DOHH2 (cell line): ENCODE data around the gene ZFYVE26.
"Not testable (repeated sequence)": the region's sequence is repeated elsewhere in the genome, so short reads cannot be mapped to it uniquely, and the experiment has no call there.

Experiments used
- H3F3A ChIP-seq: fragments of 200-600 bp; sonication (generic), shearing (Covaris generic); 2 replicates; pipeline ENCODE4 v1.6.0; 2016; ENCODE audit warnings: antibody characterized with exemption, mild to moderate bottlenecking; ENCODE audit not compliant: control insufficient read depth, insufficient read depth
- H3K27ac ChIP-seq: fragments of 200-600 bp; sonication (generic); 2 replicates; pipeline ENCODE4 v1.5.1; 2014; ENCODE audit warnings: low read depth, mild to moderate bottlenecking, low read length, moderate library complexity
- H3K27me3 ChIP-seq: fragments of 200-600 bp; sonication (generic); 2 replicates; pipeline ENCODE4 v1.6.1; 2014; ENCODE audit warnings: mild to moderate bottlenecking, low read length, mixed read lengths; ENCODE audit not compliant: control insufficient read depth
- H3K36me3 ChIP-seq: fragments of 200-600 bp; sonication (generic); 2 replicates; pipeline ENCODE4 v1.6.1; 2014; ENCODE audit warnings: mild to moderate bottlenecking, low read length, moderate library complexity, mixed read lengths; ENCODE audit not compliant: control insufficient read depth
- H3K4me1 ChIP-seq: fragments of 200-600 bp; sonication (generic); 2 replicates; pipeline ENCODE4 v1.6.1; 2014; ENCODE audit warnings: mild to moderate bottlenecking, low read length, mixed read lengths; ENCODE audit not compliant: control insufficient read depth
- H3K4me2 ChIP-seq: fragments of 200-600 bp; sonication (generic); 2 replicates; pipeline ENCODE4 v1.6.0; 2014; ENCODE audit warnings: mild to moderate bottlenecking, low read length, moderate library complexity
- H3K4me3 ChIP-seq: fragments of 200-600 bp; sonication (generic); 2 replicates; pipeline ENCODE4 v1.5.1; 2014; ENCODE audit warnings: mild to moderate bottlenecking, low read length, mixed read lengths
- H3K79me2 ChIP-seq: fragments of 200-600 bp; sonication (generic); 2 replicates; pipeline ENCODE4 v1.6.1; 2014; ENCODE audit warnings: mild to moderate bottlenecking, low read length, mixed read lengths; ENCODE audit not compliant: control insufficient read depth
- H3K9me2 ChIP-seq: fragments of 200-600 bp; sonication (generic); replicated peaks from 2 replicates; pipeline ENCODE4 v1.6.1; 2014; ENCODE audit warnings: mild to moderate bottlenecking, low read length, mixed read lengths; ENCODE audit not compliant: control insufficient read depth
- H3K9me3 ChIP-seq: fragments of 200-600 bp; sonication (generic); 2 replicates; pipeline ENCODE4 v1.6.1; 2014; ENCODE audit warnings: antibody characterized with exemption, low read length, mixed read lengths; ENCODE audit not compliant: control insufficient read depth, insufficient read depth
- H4K20me1 ChIP-seq: fragments of 200-600 bp; sonication (generic); 2 replicates; pipeline ENCODE4 v1.6.0; 2014; ENCODE audit warnings: low read depth, mild to moderate bottlenecking, antibody characterized with exemption, low read length, moderate library complexity; ENCODE audit not compliant: control insufficient read depth, insufficient read depth
- CTCF ChIP-seq: fragments of 200-600 bp; sonication (generic); IDR thresholded peaks from one replicate; pipeline ENCODE4 v1.5.1; 2014; ENCODE audit warnings: antibody characterized with exemption, mild to moderate bottlenecking, low read depth, low read length; ENCODE audit not compliant: poor library complexity, severe bottlenecking
- EZH2phosphoT487 ChIP-seq: fragments of 200-600 bp; sonication (generic); IDR thresholded peaks from 2 replicates; pipeline ENCODE4 v1.6.1; 2017; ENCODE audit warnings: borderline replicate concordance, mild to moderate bottlenecking, antibody characterized with exemption, low read length, moderate library complexity, mixed read lengths

The ZFYVE26 gene

GRCh38 chr14:67820428-67820971 lies 4.1 kb upstream of the ZFYVE26 start:
- H3K4me3 ChIP-seq: peak overlapping the region; percentile 89
- peaks cover 25% of the 10 kb centered on the region for H3K36me3 ChIP-seq
- peaks cover 37% of the 10 kb centered on the region for H3K4me1 ChIP-seq
- peaks cover 15% of the 10 kb centered on the region for H3F3A ChIP-seq
- no peaks in the 10 kb centered on the region for H4K20me1 ChIP-seq
- peak overlapping the region; percentile 92 for H3K4me2 ChIP-seq
- TF ChIP-seq CTCF (no peak), EZH2phosphoT487 (no peak)
- H3K9me3 ChIP-seq: no peaks in the 10 kb centered on the region
- peaks cover 44% of the 10 kb centered on the region for H3K79me2 ChIP-seq
- H3K27me3 ChIP-seq: no peaks in the 10 kb centered on the region
- H3K27ac ChIP-seq: peak overlapping the region; percentile 55
- no peaks in the 10 kb centered on the region for H3K9me2 ChIP-seq

GRCh38 chr14:67819563-67820421 lies 3.4 kb upstream of the ZFYVE26 start, which contains the start of gene RAD51B:
RAD51B (plus strand) TSS chr14:67819779.
- H3K27me3 ChIP-seq: no peaks in the 10 kb centered on the region
- H3F3A ChIP-seq: peaks cover 15% of the 10 kb centered on the region
- H3K9me2 ChIP-seq: no peaks in the 10 kb centered on the region
- no peak for TF ChIP-seq CTCF
- no peak for TF ChIP-seq EZH2phosphoT487
- peak within 1 kb of the TSS; percentile 89 for H3K4me3 ChIP-seq
- peak within 1 kb of the TSS; percentile 92 for H3K4me2 ChIP-seq
- H4K20me1 ChIP-seq: no peaks in the 10 kb centered on the region
- peak within 1 kb of the TSS; percentile 55 for H3K27ac ChIP-seq
- no peaks in the 10 kb centered on the region for H3K9me3 ChIP-seq
- H3K36me3 ChIP-seq: peaks cover 23% of the 10 kb centered on the region
- H3K79me2 ChIP-seq: peaks cover 51% of the 10 kb centered on the region
- H3K4me1 ChIP-seq: peaks cover 44% of the 10 kb centered on the region

- Histone ChIP-seq H3K4me1 (peaks cover 56% of the 10 kb centered on the region), H3K36me3 (peaks cover 20% of the 10 kb centered on the region), H3K79me2 (peaks cover 61% of the 10 kb centered on the region), H3F3A (peaks cover 15% of the 10 kb centered on the region)
- not testable (repeated sequence) for H3K27me3 ChIP-seq, H3K4me2 ChIP-seq, H3K9me3 ChIP-seq, H4K20me1 ChIP-seq, H3K27ac ChIP-seq, H3K4me3 ChIP-seq, H3K9me2 ChIP-seq
Measured at GRCh38 chr14:67818476-67818875, 2.1 kb upstream of the ZFYVE26 start.
